SK-N-SH (cell line): ENCODE results near the gene PRR36. TPM values are rescaled to one million over a fixed set of nuclear protein-coding genes. Genes with fewer than 3 reads are reported as not detected.

Experiments used
- CTCF ChIA-PET: fragments of 300-600, 350-600 bp; formaldehyde crosslinking; extraction: SDS; loops from one replicate; lab custom pipeline; 2021; lab: Yijun Ruan, JAX
- POLR2A ChIA-PET: fragments of 350-600 bp; sonication (Branson Sonifier 250); formaldehyde crosslinking; extraction: SDS; loops from one replicate; lab custom pipeline; 2020; ENCODE audit warnings: antibody characterized with exemption, inconsistent platforms; lab: Yijun Ruan, JAX
- DNase-seq: peaks from one replicate; pipeline ENCODE4 v3.0.0; 2012
- H2AFZ ChIP-seq: fragments of 200-600 bp; sonication (generic); 2 replicates; pipeline ENCODE4 v1.8.1; 2016; ENCODE audit warnings: antibody characterized with exemption, mild to moderate bottlenecking, low read depth
- H3F3A ChIP-seq: fragments of 200-600 bp; sonication (generic); replicated peaks from 2 replicates; pipeline ENCODE3; 2016; ENCODE audit warnings: antibody characterized with exemption, mild to moderate bottlenecking; ENCODE audit not compliant: insufficient read depth
- H3K27ac ChIP-seq, 2 experiments: fragments of 200-500 bp in 1 of 2; fragments of 200-600 bp in 1 of 2; sonication (Bioruptor generic) in 1 of 2; sonication (generic), shearing (Covaris generic) in 1 of 2; 2 replicates each; pipeline versions ENCODE4 v1.5.1 to v1.6.1; 2014 to 2016; ENCODE audit warnings: low read depth in 2 of 2, inconsistent platforms in 1 of 2, low read length in 1 of 2, mild to moderate bottlenecking in 1 of 2, mixed read lengths in 1 of 2
- H3K27me3 ChIP-seq: fragments of 200-600 bp; sonication (generic), shearing (Covaris generic); 2 replicates; pipeline ENCODE4 v1.6.1; 2016; ENCODE audit warnings: mixed run types; ENCODE audit not compliant: insufficient read depth
- H3K36me3 ChIP-seq, 2 experiments: fragments of 200-500 bp in 1 of 2; fragments of 200-600 bp in 1 of 2; sonication (Bioruptor generic) in 1 of 2; sonication (generic) in 1 of 2; replicated peaks in 1 of 2; 2 replicates each; pipeline versions ENCODE3 to v1.5.1; 2014 to 2016; ENCODE audit warnings: low read length in 1 of 2, mild to moderate bottlenecking in 1 of 2; ENCODE audit not compliant: insufficient read depth in 2 of 2, control insufficient read depth in 1 of 2
- H3K4me1 ChIP-seq, 2 experiments: fragments of 200-500 bp in 1 of 2; fragments of 200-600 bp in 1 of 2; sonication (Bioruptor generic) in 1 of 2; sonication (generic), shearing (Covaris generic) in 1 of 2; 2 replicates each; pipeline versions ENCODE4 v1.5.1 to v1.6.1; 2014 to 2016; ENCODE audit warnings: low read depth in 1 of 2, low read length in 1 of 2, mixed run types in 1 of 2; ENCODE audit not compliant: insufficient read depth in 2 of 2, control insufficient read depth in 1 of 2
- H3K4me2 ChIP-seq: fragments of 200-600 bp; sonication (generic), shearing (Covaris generic); 2 replicates; pipeline ENCODE4 v1.6.1; 2017; ENCODE audit warnings: mixed run types
- H3K4me3 ChIP-seq, 2 experiments: fragments of 200-500 bp in 1 of 2; fragments of 200-600 bp in 1 of 2; sonication (Bioruptor generic) in 1 of 2; sonication (generic), shearing (Covaris generic) in 1 of 2; 2 replicates each; pipeline versions ENCODE4 v1.5.1 to v1.8.1; 2014 to 2016; ENCODE audit warnings: low read depth in 2 of 2, inconsistent platforms in 1 of 2, low read length in 1 of 2, mild to moderate bottlenecking in 1 of 2, mixed read lengths in 1 of 2, moderate library complexity in 1 of 2
- H3K79me2 ChIP-seq: fragments of 200-600 bp; sonication (generic); 2 replicates; pipeline ENCODE4 v1.8.1; 2017; ENCODE audit warnings: mild to moderate bottlenecking; ENCODE audit not compliant: insufficient read depth
- H3K9ac ChIP-seq: fragments of 200-600 bp; sonication (generic); 2 replicates; pipeline ENCODE4 v1.6.1; 2017; ENCODE audit warnings: mixed run types
- H3K9me2 ChIP-seq: fragments of 200-600 bp; sonication (generic); 2 replicates; pipeline ENCODE4 v1.6.1; 2017; ENCODE audit warnings: mixed run types
- H3K9me3 ChIP-seq: fragments of 200-600 bp; sonication (generic); 2 replicates; pipeline ENCODE4 v1.6.1; 2017; ENCODE audit warnings: mixed run types, mild to moderate bottlenecking, moderate library complexity
- H4K20me1 ChIP-seq: fragments of 200-600 bp; sonication (generic); 2 replicates; pipeline ENCODE4 v1.6.1; 2017; ENCODE audit warnings: mild to moderate bottlenecking, mixed run types; ENCODE audit not compliant: insufficient read depth
- CHD2 ChIP-seq: fragments of 150-350 bp; IDR thresholded peaks from 2 replicates; pipeline ENCODE4 v1.6.1; 2018; ENCODE audit warnings: low read length; ENCODE audit not compliant: partially characterized antibody
- ELF1 ChIP-seq: IDR thresholded peaks from 2 replicates; pipeline ENCODE4 v1.4.0; 2012
- EP300 ChIP-seq, 2 experiments: IDR thresholded peaks; 2 replicates each; pipeline versions ENCODE4 v1.4.0 to v1.6.1; 2012; ENCODE audit warnings: borderline replicate concordance in 1 of 2, low read depth in 1 of 2, low read length in 1 of 2
- EZH2phosphoT487 ChIP-seq: fragments of 200-600 bp; sonication (generic); IDR thresholded peaks from 2 replicates; pipeline ENCODE4 v1.6.1; 2017; ENCODE audit warnings: low read depth, mixed run types, mild to moderate bottlenecking, antibody characterized with exemption, moderate library complexity, borderline replicate concordance
- FOXJ3 ChIP-seq: sonication (generic); formaldehyde crosslinking; IDR thresholded peaks from 2 replicates; pipeline ENCODE4 v1.5.1; 2020; ENCODE audit warnings: mild to moderate bottlenecking, missing genetic modification reagents
- JUND ChIP-seq: IDR thresholded peaks from 2 replicates; pipeline ENCODE4 v1.4.0; 2012
- MAX ChIP-seq: IDR thresholded peaks from 2 replicates; pipeline ENCODE4 v1.4.0; 2012; ENCODE audit warnings: low read depth
- NFIC ChIP-seq: IDR thresholded peaks from 2 replicates; pipeline ENCODE4 v1.4.0; 2012; ENCODE audit warnings: borderline replicate concordance
- NRF1 ChIP-seq: IDR thresholded peaks from 2 replicates; pipeline ENCODE4 v1.6.1; 2012; ENCODE audit warnings: low read depth, mild to moderate bottlenecking, low read length
- PBX3 ChIP-seq: IDR thresholded peaks from 2 replicates; pipeline ENCODE4; 2012
- POLR2AphosphoS5 ChIP-seq: IDR thresholded peaks from 2 replicates; pipeline ENCODE4 v1.6.1; 2012; ENCODE audit warnings: low read depth, low read length
- REST ChIP-seq: IDR thresholded peaks from 2 replicates; pipeline ENCODE4 v1.6.1; 2012; ENCODE audit warnings: mild to moderate bottlenecking, low read depth, low read length, moderate library complexity
- RXRA ChIP-seq: IDR thresholded peaks from 2 replicates; pipeline ENCODE4 v1.4.0; 2012; ENCODE audit warnings: low read depth, mild to moderate bottlenecking, borderline replicate concordance
- SMC3 ChIP-seq: IDR thresholded peaks from 2 replicates; pipeline ENCODE4 v1.6.1; 2012; ENCODE audit warnings: low read depth, low read length, improper control_type of control experiment
- TAF1 ChIP-seq: IDR thresholded peaks from 2 replicates; pipeline ENCODE4 v1.6.1; 2012; ENCODE audit warnings: low read depth, mild to moderate bottlenecking, low read length, moderate library complexity, borderline replicate concordance
- USF1 ChIP-seq: IDR thresholded peaks from 2 replicates; pipeline ENCODE4 v1.4.0; 2012; ENCODE audit warnings: low read depth, borderline replicate concordance
- USF2 ChIP-seq: fragments of 150-350 bp; IDR thresholded peaks from 2 replicates; pipeline ENCODE4 v1.6.1; 2017; ENCODE audit warnings: antibody characterized with exemption, low read length, low read depth, borderline replicate concordance
- ZBTB33 ChIP-seq: IDR thresholded peaks from 2 replicates; pipeline ENCODE4 v1.4.0; 2012; ENCODE audit warnings: low read depth, borderline replicate concordance
- WGBS: methylation state at CpG from one replicate; pipeline ENCODE4 v1.1.6; 2017; ENCODE audit warnings: low lambda C conversion rate; 5-methylcytosine and 5-hydroxymethylcytosine counted together
- polyA plus RNA-seq, 3 experiments: library from polyadenylated mRNA; depleted of rRNA; stranded (reverse); fragments of >200 nt; gene quantifications; 2 replicates each; pipeline ENCODE4 v1.2.3, GENCODE V29; 2012

Gene PRR36
- polyA plus RNA-seq, 1 of the 3 experiments (the other 2 are of a cell fraction) = 0.18 TPM

- H3K27ac ChIP-seq = no peak overlapping the region
- no peak for DNase-seq
- no peaks in the 10 kb centered on the region for H3K36me3 ChIP-seq
- H3F3A ChIP-seq = peaks cover 3% of the 10 kb centered on the region
- no peak overlapping the region for H3K4me2 ChIP-seq
- no peaks in the 10 kb centered on the region for H4K20me1 ChIP-seq
- H2AFZ ChIP-seq = no peak overlapping the region
- H3K9ac ChIP-seq = no peak overlapping the region
- H3K9me3 ChIP-seq = no peaks in the 10 kb centered on the region
- peaks cover 0 to 6% of the 10 kb centered on the region in 2 experiments; a peak in 2 of 4 replicates for H3K4me1 ChIP-seq
- TF ChIP-seq NFIC = no peak
- TF ChIP-seq RXRA = no peak
- no peak for TF ChIP-seq CHD2
- no peak for TF ChIP-seq FOXJ3
- TF ChIP-seq USF1 = no peak
- TF ChIP-seq PBX3 = no peak
- TF ChIP-seq EP300 (IDR thresholded peaks at IDR 0.05; ENCODE audit: borderline replicate concordance in 1 of 2, low read depth in 1 of 2, low read length in 1 of 2) = no peak
- no peak for TF ChIP-seq EZH2phosphoT487
- TF ChIP-seq ELF1 = no peak
- no peak for TF ChIP-seq NRF1
- TF ChIP-seq SMC3 = no peak
- no peak overlapping the region for H3K4me3 ChIP-seq
- no peaks in the 10 kb centered on the region for H3K79me2 ChIP-seq
- CTCF ChIA-PET = interaction anchor here (1.0 kb wide), 1 partner anchor 23 kb away, joined by 3 read pairs; no protein-coding TSS in a partner anchor
- H3K27me3 ChIP-seq = peaks cover 46% of the 10 kb centered on the region
- 33% methylated on average over 9 of the region's 9 CpGs for WGBS
- POLR2A ChIA-PET = no interaction called here
- H3K9me2 ChIP-seq = no peaks in the 10 kb centered on the region
These were observed 50.4 kb downstream of the PRR36 start for GRCh38 chr19:7823686-7824301.

- H3F3A ChIP-seq = peaks cover 3% of the 10 kb centered on the region
- peaks cover 43% of the 10 kb centered on the region for H3K27me3 ChIP-seq
- no peak overlapping the region for H3K4me2 ChIP-seq
- 65% methylated on average over 4 of the region's 4 CpGs for WGBS
- H4K20me1 ChIP-seq = no peaks in the 10 kb centered on the region
- no peak overlapping the region for H3K27ac ChIP-seq
- H3K36me3 ChIP-seq = no peaks in the 10 kb centered on the region
- no peak overlapping the region for H3K4me3 ChIP-seq
- CTCF ChIA-PET = no interaction called here
- no peaks in the 10 kb centered on the region for H3K79me2 ChIP-seq
- no peak for DNase-seq
- H3K4me1 ChIP-seq = peaks cover 0 to 6% of the 10 kb centered on the region in 2 experiments; a peak in 2 of 4 replicates
- no peaks in the 10 kb centered on the region for H3K9me3 ChIP-seq
- no peak overlapping the region for H2AFZ ChIP-seq
- H3K9me2 ChIP-seq = no peaks in the 10 kb centered on the region
- H3K9ac ChIP-seq = no peak overlapping the region
- POLR2A ChIA-PET = no interaction called here
- TF ChIP-seq MAX (no peak), JUND (no peak), POLR2AphosphoS5 (no peak), EP300 (IDR thresholded peaks at IDR 0.05; ENCODE audit: borderline replicate concordance in 1 of 2, low read depth in 1 of 2, low read length in 1 of 2) (no peak), USF2 (no peak), NFIC (no peak), ZBTB33 (no peak), TAF1 (no peak), REST (no peak), NRF1 (no peak), ELF1 (no peak)
These were observed 51.2 kb downstream of the PRR36 start for GRCh38 chr19:7822910-7823515.
